PC-9 (cell line): Measurements from ENCODE around the gene MRPS14. TPM values are rescaled to one million over a fixed set of nuclear protein-coding genes. Genes with fewer than 3 reads are reported as not detected.

Experiments used
- BruUV-seq: library from RNA; stranded (reverse); fragments of 400-500 nt; replicated peaks from 2 replicates; lab custom pipeline; 2021; lab: Mats Ljungman, UMichigan
- CTCF ChIA-PET: fragments of 300-600 bp; sonication (Branson Sonifier 250); formaldehyde crosslinking; loops from one replicate; lab custom pipeline; 2022; ENCODE audit warnings: antibody characterized with exemption; lab: Charles Lee
- POLR2A ChIA-PET: fragments of 300-600 bp; sonication (Branson Sonifier 250); formaldehyde crosslinking; loops from one replicate; lab custom pipeline; 2022; ENCODE audit warnings: antibody characterized with exemption; ENCODE audit not compliant: unreplicated experiment; lab: Charles Lee
- DNase-seq, 2 experiments: peaks; one replicate each; pipeline versions ENCODE4 v3.0.0 to v3.0.0-alpha.2; 2015 to 2022; ENCODE audit warnings: mixed read lengths in 1 of 2
- H2AFZ ChIP-seq: fragments of 200-600 bp; sonication (generic); 2 replicates; pipeline ENCODE4 v1.8.1; 2017; ENCODE audit warnings: antibody characterized with exemption
- H3F3A ChIP-seq: fragments of 200-600 bp; sonication (generic); 2 replicates; pipeline ENCODE4 v1.8.1; 2017; ENCODE audit warnings: antibody characterized with exemption, mild to moderate bottlenecking, low read depth; ENCODE audit not compliant: insufficient read depth
- H3K27ac ChIP-seq: fragments of 200-600 bp; sonication (generic); 2 replicates; pipeline ENCODE4 v1.6.1; 2016; ENCODE audit warnings: mixed run types
- H3K27me3 ChIP-seq: fragments of 200-600 bp; sonication (generic); 2 replicates; pipeline ENCODE4 v1.6.1; 2016; ENCODE audit warnings: low read depth, mixed run types; ENCODE audit not compliant: insufficient read depth
- H3K36me3 ChIP-seq: fragments of 200-600 bp; sonication (generic); 2 replicates; pipeline ENCODE4 v1.6.1; 2016; ENCODE audit warnings: low read depth, mixed run types
- H3K4me1 ChIP-seq: fragments of 200-600 bp; sonication (generic); replicated peaks from 2 replicates; pipeline ENCODE4 v1.6.1; 2016; ENCODE audit warnings: mixed run types; ENCODE audit not compliant: insufficient read depth
- H3K4me2 ChIP-seq: fragments of 200-600 bp; sonication (generic); 2 replicates; pipeline ENCODE4 v1.6.1; 2017; ENCODE audit warnings: mixed run types
- H3K4me3 ChIP-seq: fragments of 200-600 bp; sonication (generic); 2 replicates; pipeline ENCODE4 v1.6.1; 2016; ENCODE audit warnings: mixed run types
- H3K79me2 ChIP-seq: fragments of 200-600 bp; sonication (generic); 2 replicates; pipeline ENCODE4 v1.6.1; 2017; ENCODE audit warnings: low read depth, mixed run types
- H3K9me2 ChIP-seq: fragments of 200-600 bp; sonication (generic); 2 replicates; pipeline ENCODE4 v1.8.1; 2017; ENCODE audit warnings: mild to moderate bottlenecking; ENCODE audit not compliant: insufficient read depth
- H3K9me3 ChIP-seq: fragments of 200-600 bp; sonication (generic); 2 replicates; pipeline ENCODE4 v1.8.1; 2016; ENCODE audit warnings: low read depth; ENCODE audit not compliant: insufficient read depth
- H4K20me1 ChIP-seq: fragments of 200-600 bp; sonication (generic); 2 replicates; pipeline ENCODE4 v1.8.1; 2017; ENCODE audit not compliant: insufficient read depth
- CTCF ChIP-seq: fragments of 200-600 bp; sonication (generic); conservative IDR thresholded peaks from 2 replicates; pipeline ENCODE4 v1.6.1; 2017; ENCODE audit warnings: mixed run types, antibody characterized with exemption, mild to moderate bottlenecking, moderate library complexity
- EZH2 ChIP-seq: fragments of 200-600 bp; sonication (generic); IDR thresholded peaks from 2 replicates; pipeline ENCODE4 v1.8.0; 2017; ENCODE audit warnings: antibody characterized with exemption, low read depth
- intact Hi-C: fragments of 100-400 bp; cut with micrococcal nuclease; formaldehyde crosslinking; loops from one replicate; pipeline ENCODE4 v1.10.0; 2022; ENCODE audit not compliant: unreplicated experiment
- total RNA-seq: library from RNA; stranded (reverse); gene quantifications from 2 replicates; pipeline ENCODE4 v1.2.3, GENCODE V29; 2021

The MRPS14 gene
- total RNA-seq, 1 experiment from 2014 or later: 28.8 TPM

- H3K36me3 ChIP-seq: no peaks in the 10 kb centered on the region
- TF ChIP-seq CTCF (no peak), EZH2 (no peak)
- no peaks in the 10 kb centered on the region for H3F3A ChIP-seq
- no peaks in the 10 kb centered on the region for H3K79me2 ChIP-seq
- no peak for DNase-seq
- no peak overlapping the region for H3K4me3 ChIP-seq
- ChIA-PET POLR2A (no interaction called here), CTCF (no interaction called here)
- H3K27me3 ChIP-seq: no peaks in the 10 kb centered on the region
- H3K4me1 ChIP-seq: no peaks in the 10 kb centered on the region
- intact Hi-C loops: no loop called here
- no peak overlapping the region for H2AFZ ChIP-seq
- no peaks in the 10 kb centered on the region; the same call in 1 of the 2 replicates for H3K9me2 ChIP-seq
- H4K20me1 ChIP-seq: no peaks in the 10 kb centered on the region
- H3K27ac ChIP-seq: no peak overlapping the region
- no TSS peak for BruUV-seq
- no peak overlapping the region for H3K4me2 ChIP-seq
- no peaks in the 10 kb centered on the region for H3K9me3 ChIP-seq
Observed at GRCh38 chr1:175062858-175063257, 39.6 kb upstream of the MRPS14 start.

- intact Hi-C loops: no loop called here
- no peaks in the 10 kb centered on the region for H4K20me1 ChIP-seq
- no peaks in the 10 kb centered on the region for H3F3A ChIP-seq
- no peak overlapping the region for H2AFZ ChIP-seq
- TF ChIP-seq CTCF (no peak), EZH2 (no peak)
- no peaks in the 10 kb centered on the region for H3K27me3 ChIP-seq
- H3K9me2 ChIP-seq: no peaks in the 10 kb centered on the region; the same call in 1 of the 2 replicates
- H3K79me2 ChIP-seq: no peaks in the 10 kb centered on the region
- no peak overlapping the region for H3K4me3 ChIP-seq
- H3K9me3 ChIP-seq: no peaks in the 10 kb centered on the region
- BruUV-seq: no TSS peak
- no peaks in the 10 kb centered on the region for H3K4me1 ChIP-seq
- no peaks in the 10 kb centered on the region for H3K36me3 ChIP-seq
- CTCF ChIA-PET: no interaction called here
- no peak overlapping the region for H3K4me2 ChIP-seq
- no peak overlapping the region for H3K27ac ChIP-seq
- POLR2A ChIA-PET: no interaction called here
- no peak for DNase-seq
Observed at GRCh38 chr1:175062339-175062738, 39.1 kb upstream of the MRPS14 start.

GRCh38 chr1:175054736-175055135 is 31.5 kb upstream of the MRPS14 start:
- TF ChIP-seq CTCF (no peak), EZH2 (no peak)
- POLR2A ChIA-PET: no interaction called here
- Histone ChIP-seq H3F3A (no peaks in the 10 kb centered on the region), H4K20me1 (no peaks in the 10 kb centered on the region), H3K27ac (no peak overlapping the region), H3K4me1 (no peaks in the 10 kb centered on the region), H2AFZ (no peak overlapping the region), H3K36me3 (no peaks in the 10 kb centered on the region), H3K79me2 (no peaks in the 10 kb centered on the region), H3K27me3 (peaks cover 5% of the 10 kb centered on the region; the same call in 1 of the 2 replicates), H3K4me3 (no peak overlapping the region), H3K9me2 (no peaks in the 10 kb centered on the region; the same call in 1 of the 2 replicates), H3K9me3 (no peaks in the 10 kb centered on the region), H3K4me2 (no peak overlapping the region)
- CTCF ChIA-PET: no interaction called here
- intact Hi-C loops: no loop called here
- no peak for DNase-seq
- no TSS peak for BruUV-seq
